IPS-NIHi11 (cell line): ENCODE measurements around the gene RAB36.

Experiments used
- DNase-seq: peaks from one replicate; pipeline ENCODE4 v3.0.0; 2012; ENCODE audit warnings: mixed read lengths, low spot score

RAB36 gene

DNA sequence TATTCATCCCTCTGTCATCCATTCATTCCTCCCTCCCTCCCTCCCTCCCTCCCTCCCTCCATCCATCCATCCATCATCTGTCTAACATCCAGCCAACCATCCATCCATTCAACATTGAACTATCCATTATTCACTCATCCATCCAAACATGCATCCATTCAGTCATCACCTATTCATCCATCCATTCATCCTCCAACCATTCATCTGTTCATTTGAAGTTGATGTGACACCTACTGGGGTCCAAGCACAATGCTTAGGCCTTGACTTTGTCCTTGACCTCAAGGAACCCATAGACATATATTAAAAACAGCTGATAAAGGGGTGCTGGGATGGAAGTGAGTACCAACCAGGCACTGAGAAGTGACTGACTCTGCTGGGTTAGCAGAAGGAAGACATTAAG lies 61.6 kb downstream of the RAB36 start:
- DNase-seq = no peak

DNA sequence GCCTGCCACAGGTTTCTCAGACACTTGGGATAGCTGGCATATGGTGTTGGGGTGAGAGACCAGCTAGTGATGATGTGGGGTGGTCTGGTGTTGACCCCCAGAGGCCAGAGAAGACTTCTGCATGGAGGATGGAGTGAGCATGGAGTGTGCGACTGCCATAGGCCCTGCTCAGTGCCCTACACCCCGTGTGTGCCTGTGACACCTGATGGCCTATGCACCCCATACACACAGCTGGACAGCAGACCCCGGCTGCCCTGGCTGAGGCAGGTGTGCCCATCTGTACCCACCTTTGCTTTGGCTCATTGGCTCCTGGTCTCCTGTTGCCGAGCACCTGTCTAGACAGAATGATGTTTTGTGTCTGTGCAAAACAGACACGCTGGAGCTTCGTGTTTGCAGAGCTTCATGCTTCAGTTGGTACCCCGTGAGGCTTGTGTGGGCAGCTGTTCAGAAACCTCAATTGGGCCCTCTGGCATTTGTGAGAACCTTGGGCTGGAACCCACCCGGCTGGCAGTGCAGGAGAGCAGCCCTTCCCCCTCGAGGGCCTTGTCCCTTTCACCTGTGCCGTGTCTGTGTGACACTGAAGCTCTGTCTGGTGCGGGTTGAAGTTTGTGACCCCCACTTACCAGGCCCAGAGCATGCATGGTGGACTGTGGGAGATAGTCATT lies 62.6 kb downstream of the RAB36 start:
- no peak for DNase-seq

DNA sequence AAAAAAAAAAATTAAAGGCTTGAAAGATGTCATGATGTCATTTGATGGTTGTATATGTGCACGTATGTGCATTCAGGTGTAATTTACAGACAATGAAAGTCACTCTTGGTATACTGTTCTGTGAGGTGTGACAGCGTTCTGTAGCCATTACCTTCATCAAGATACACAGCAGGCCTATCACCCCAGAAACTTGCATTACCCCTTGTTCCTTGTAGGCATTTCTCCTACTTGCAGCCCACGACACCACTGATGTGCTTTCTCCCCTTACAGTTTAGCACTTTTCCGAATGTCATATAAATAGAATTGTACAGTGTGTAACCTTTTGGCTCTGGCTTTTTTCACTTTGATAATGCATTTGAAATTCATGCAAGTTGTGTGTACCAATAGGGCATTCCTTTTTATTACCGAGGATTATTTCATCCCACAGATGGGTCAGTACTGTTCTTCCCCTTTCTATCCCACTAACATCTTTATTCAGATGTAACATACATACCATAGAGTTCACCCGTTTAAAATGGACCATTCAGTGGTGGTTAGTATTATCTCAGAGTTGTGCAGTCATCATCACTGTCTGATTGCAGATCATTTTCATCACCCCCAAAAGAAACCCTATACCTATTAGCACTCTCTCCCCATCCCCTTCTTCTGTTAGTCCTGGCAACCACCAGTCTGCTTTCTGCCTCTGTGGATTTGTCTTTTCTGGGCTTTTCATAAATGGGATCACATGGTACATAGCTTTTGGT lies 65.3 kb downstream of the RAB36 start:
- DNase-seq = no peak

DNA sequence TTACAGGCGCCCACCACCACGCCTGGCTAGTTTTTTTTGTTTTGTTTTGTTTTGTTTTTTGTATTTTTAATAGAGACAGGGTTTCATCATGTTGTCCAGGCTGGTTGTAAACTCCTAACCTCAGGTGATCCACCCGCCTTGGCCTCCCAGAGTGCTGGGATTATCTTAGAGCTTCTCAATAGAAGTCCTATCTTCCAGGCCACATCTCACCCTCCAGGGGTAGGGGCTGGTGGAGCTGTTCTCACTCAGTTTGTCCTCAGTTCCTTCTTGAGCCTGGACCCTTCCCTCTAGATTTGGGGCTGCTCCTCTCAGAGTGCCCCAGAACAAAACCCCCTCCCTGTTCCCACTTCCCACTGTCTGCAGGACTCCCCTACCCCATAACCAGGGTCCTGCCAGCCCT lies 66.3 kb downstream of the RAB36 start:
- DNase-seq = no peak

DNA sequence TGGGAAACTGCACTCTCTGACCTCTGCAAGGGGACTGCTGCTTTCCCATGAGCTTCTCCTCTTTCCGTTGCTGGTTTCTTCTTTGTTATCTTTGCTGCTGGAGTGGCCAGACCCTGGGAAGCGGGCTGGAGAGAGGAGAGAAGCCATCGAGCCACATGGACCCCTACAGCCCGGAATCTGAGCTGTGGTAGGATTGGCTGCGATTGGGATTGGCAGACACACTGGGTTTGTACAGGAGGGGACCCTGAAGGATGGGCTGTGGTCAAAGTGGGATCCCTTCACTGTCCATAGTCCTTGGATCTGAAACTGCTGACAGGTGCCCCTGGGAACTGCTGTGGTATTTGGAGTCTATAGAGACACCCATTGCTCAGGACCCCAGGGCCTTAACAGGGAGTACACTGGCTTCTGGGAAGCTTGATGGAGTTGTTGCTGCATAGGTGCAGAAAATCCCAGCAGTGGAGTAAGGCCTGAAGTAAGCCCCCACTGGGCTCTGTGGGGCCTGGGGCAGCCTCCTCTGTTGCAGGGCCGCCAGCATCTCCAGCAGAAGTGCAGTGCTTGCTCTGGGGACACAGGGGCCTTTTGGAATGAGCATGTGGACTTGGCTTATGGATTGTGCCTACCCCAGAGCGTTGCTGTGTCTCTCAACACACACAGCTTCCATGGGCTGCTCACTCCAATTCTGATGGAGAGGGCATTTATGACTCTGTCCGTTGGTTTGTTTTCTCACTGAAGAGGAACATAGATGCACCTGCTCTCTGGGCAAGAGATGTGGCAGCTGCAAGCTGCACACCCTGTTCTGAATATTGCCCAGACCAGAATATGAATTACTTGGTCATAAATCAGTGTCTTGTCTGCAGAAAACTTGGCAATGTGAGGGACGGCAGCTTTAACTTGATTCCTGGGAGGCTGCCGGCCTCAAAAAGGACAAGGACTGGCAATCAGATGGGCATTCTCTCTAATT lies 67.1 kb downstream of the RAB36 start:
- no peak for DNase-seq

DNA sequence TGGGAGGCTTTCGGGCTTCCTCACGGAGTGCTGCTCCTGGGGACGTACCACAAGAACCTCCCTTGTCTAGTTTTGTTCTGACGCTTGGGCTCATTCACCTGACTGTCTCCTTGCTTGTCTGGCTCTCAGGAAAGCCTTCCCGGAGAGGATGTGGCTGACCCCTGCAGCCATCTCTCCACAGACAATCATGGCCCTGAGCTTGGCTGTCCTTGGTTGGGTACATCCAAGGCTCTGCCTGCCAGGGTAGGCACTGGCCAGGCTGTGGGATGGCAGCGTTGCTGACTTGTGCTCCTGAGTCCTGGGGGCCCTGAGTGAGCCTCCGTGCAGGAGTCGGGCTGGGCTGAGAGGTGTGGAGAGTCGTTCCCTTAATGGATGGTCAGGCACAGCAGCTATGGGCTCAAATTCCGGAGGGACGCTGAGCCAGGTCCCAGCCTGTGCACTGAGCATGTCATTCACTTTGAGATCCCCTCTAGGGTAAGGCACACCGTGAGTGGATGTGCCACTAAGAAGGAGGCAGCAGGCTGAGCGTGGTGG lies 67.8 kb downstream of the RAB36 start:
- DNase-seq = no peak

DNA sequence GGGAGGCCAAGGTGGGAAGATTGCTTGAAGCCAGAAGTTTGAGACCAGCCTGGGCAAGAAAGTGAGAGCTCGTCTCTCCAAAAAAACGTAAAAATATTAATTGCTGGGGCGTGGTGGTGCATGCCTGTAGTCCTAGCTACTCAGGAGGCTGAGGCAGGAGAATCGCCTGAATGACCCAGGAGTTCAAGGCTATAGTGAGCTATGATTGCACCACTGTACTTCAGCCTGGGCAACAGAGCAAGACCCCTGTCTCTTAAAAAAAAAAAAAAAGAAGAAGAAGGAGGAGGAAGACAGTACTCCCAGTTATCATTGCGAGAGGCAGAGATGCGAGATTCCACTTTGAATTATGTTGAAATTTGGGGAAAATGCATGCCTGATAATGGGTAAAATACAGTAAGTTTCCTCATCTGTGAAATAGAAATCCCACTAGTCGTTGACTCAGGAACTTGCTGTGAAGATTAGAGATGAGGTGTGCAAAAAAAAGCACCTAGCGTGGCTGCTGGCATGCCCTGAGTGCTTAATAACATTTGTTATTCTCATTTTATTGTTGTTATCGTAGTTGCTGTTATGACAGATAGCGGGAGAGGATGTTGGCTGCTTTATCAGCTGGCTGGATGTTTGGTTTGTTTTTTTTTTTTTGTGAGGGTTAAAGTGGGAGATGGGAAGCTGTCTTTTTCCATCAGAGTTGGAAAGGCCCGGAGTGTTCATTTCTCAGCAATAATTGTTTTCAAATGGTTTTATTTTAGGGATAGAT lies 68.5 kb downstream of the RAB36 start:
- no peak for DNase-seq
